Right lobe of liver (tissue), 6 donors: Measurements from ENCODE around the gene TSPAN12. TPM values are rescaled to one million over a fixed set of nuclear protein-coding genes. Genes with fewer than 3 reads are reported as not detected.

Source experiments
- ATAC-seq, 4 donors: fragments of 200-7000 bp; cut with Tn5 transposase; one replicate each; pipeline ENCODE4 v1.9.1; 2020; ENCODE audit warnings: mild to moderate bottlenecking in 4 of 4, moderate library complexity in 4 of 4
- DNase-seq, 3 donors: peaks; one replicate each; pipeline ENCODE4 v3.0.0-alpha.2; 2020
- H3K27ac ChIP-seq, 3 donors: fragments of 200-600 bp; one replicate each; pipeline ENCODE4 v1.8.0; 2022
- H3K27me3 ChIP-seq, 2 donors: fragments of 200-600 bp; one replicate each; pipeline ENCODE4 v1.8.0; 2022
- H3K36me3 ChIP-seq, 4 donors: fragments of 200-600 bp; sonication (generic) in 1 of 4; one replicate each; pipeline versions ENCODE4 v1.5.1 to v1.8.0; 2017 to 2022; ENCODE audit warnings: control low read depth in 1 of 4
- H3K4me1 ChIP-seq, 4 donors: fragments of 200-600 bp; sonication (generic) in 1 of 4; one replicate each; pipeline versions ENCODE4 v1.5.1 to v1.8.0; 2017 to 2022; ENCODE audit warnings: control low read depth in 1 of 4
- H3K4me3 ChIP-seq, 3 donors: fragments of 200-600 bp; one replicate each; pipeline ENCODE4 v1.8.0; 2022
- H3K9me3 ChIP-seq, 4 donors: fragments of 200-600 bp; sonication (generic) in 1 of 4; one replicate each; pipeline versions ENCODE4 v1.5.1 to v1.8.0; 2017 to 2022; ENCODE audit warnings: control low read depth in 1 of 4
- POLR2A ChIP-seq: fragments of 450-650 bp; IDR thresholded peaks from one replicate; pipeline ENCODE4 v1.6.1; 2017; ENCODE audit warnings: antibody characterized with exemption, mild to moderate bottlenecking
- WGBS: methylation state at CpG from one replicate; pipeline ENCODE4 v1.1.6; 2018; ENCODE audit warnings: low coverage, low lambda C conversion rate; ENCODE audit not compliant: insufficient coverage; ENCODE audit errors: missing lambda C conversion rate; 5-methylcytosine and 5-hydroxymethylcytosine counted together
- intact Hi-C, 2 donors: fragments of 100-400 bp; cut with DNase I; formaldehyde crosslinking; loops; one replicate each; pipeline versions ENCODE4 v1.11.2 to v1.14.1; 2022
- total RNA-seq, 6 experiments: library from RNA; depleted of rRNA in 2 of 6; stranded (reverse); fragments of >200 nt in 2 of 6; fragmentation: NEBNext Ultra II Directional in 3 of 6; extraction: Animal tissue kit (Norgen Biotek cat#: 25700) in 3 of 6; gene quantifications; one replicate each; pipeline versions ENCODE4 v1.1.0 to v1.2.4, GENCODE V29; 2016 to 2023
- TF ChIP-seq, protein P1 (sequence below), 4 donors: fragments of 200-600 bp in 3 of 4; fragments of 450-650 bp in 1 of 4; IDR thresholded peaks; one replicate each; pipeline versions ENCODE4 v1.5.1 to v1.8.0; 2016 to 2022; ENCODE audit warnings: antibody characterized with exemption in 4 of 4, mild to moderate bottlenecking in 2 of 4
- donor health status: DM: no; HTN: yes; CAD: no.
- donor health status: DM: no; HTN: no; CAD: no.
- donor health status: DM: no; HTN: no; CAD: no.
- donor health status: DM: no; HTN: yes; CAD: no.
- donor health status: DM: no; HTN: yes; CAD: no.

Gene TSPAN12
- total RNA-seq, 6 experiments from 2014 or later = 10.7 to 14.4 (median 12.6) TPM

DNA sequence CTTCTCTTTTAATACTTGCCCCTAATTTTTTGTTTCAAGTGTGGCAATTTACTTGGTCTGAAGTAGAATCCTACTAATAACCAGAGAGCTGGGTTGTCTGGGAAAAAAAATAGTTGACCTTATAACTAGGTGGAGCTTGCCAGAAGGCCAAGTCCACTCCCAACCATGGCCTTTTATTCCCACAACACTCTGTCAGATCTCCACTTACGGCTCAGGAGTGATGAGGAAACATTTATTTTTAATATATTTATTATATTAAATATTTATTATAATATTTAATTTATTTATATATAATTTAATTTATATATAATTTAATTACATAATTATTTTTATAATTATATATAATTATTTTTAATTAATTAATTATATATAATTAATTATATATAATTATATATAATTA lies 58.8 kb downstream of the TSPAN12 start:
- H3K4me1 ChIP-seq = no peaks in the 10 kb centered on the region
- TF ChIP-seq, protein P1, sequence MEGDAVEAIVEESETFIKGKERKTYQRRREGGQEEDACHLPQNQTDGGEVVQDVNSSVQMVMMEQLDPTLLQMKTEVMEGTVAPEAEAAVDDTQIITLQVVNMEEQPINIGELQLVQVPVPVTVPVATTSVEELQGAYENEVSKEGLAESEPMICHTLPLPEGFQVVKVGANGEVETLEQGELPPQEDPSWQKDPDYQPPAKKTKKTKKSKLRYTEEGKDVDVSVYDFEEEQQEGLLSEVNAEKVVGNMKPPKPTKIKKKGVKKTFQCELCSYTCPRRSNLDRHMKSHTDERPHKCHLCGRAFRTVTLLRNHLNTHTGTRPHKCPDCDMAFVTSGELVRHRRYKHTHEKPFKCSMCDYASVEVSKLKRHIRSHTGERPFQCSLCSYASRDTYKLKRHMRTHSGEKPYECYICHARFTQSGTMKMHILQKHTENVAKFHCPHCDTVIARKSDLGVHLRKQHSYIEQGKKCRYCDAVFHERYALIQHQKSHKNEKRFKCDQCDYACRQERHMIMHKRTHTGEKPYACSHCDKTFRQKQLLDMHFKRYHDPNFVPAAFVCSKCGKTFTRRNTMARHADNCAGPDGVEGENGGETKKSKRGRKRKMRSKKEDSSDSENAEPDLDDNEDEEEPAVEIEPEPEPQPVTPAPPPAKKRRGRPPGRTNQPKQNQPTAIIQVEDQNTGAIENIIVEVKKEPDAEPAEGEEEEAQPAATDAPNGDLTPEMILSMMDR (IDR thresholded peaks at IDR 0.05) = no peak
- no peak for TF ChIP-seq POLR2A
- no peaks in the 10 kb centered on the region for H3K36me3 ChIP-seq
- H3K27ac ChIP-seq = no peak overlapping the region
- H3K9me3 ChIP-seq = no peaks in the 10 kb centered on the region
- H3K4me3 ChIP-seq = no peak overlapping the region
- no peak for DNase-seq
- H3K27me3 ChIP-seq = no peaks in the 10 kb centered on the region
- intact Hi-C loops = no loop called here
- 93% methylated on average over 1 of the region's 1 CpG for WGBS
- no peak for ATAC-seq

DNA sequence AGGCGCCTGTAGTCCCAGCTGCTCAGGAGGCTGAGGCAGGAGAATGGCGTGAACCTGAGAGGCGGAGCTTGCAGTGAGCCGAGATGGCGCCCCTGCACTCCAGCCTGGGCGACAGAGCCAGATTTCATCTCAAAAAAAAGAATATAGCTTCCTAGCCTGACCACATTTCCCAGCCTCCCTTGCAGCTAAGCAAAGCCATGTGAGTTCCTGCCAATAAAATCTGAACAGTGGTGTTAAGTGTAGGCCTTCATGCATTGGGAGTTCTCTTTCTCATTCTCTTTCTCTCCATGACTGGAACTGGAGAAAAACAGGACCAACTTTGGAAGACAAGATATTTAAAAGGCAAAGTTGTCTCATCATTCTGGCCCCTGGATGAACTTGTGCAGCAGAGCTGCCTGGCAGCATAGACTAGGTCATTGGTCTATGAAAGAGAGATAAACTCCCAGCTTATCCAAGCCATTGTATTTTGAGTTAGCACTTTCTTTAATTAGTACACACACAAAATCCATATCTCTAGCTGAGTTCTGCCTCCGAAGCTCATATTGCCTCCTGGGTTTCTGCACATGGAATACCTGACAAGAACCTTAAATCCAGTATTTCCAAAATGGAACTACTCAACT lies 60.8 kb downstream of the TSPAN12 start:
- 80% methylated on average over 3 of the region's 7 CpGs for WGBS
- no peak overlapping the region for H3K4me3 ChIP-seq
- no peaks in the 10 kb centered on the region for H3K9me3 ChIP-seq
- H3K4me1 ChIP-seq = no peaks in the 10 kb centered on the region
- ATAC-seq (no peak), DNase-seq (no peak)
- H3K27ac ChIP-seq = no peak overlapping the region
- intact Hi-C loops = no loop called here
- TF ChIP-seq, protein P1 (IDR thresholded peaks at IDR 0.05) = no peak
- TF ChIP-seq POLR2A = no peak
- H3K36me3 ChIP-seq = no peaks in the 10 kb centered on the region
- H3K27me3 ChIP-seq = no peaks in the 10 kb centered on the region

DNA sequence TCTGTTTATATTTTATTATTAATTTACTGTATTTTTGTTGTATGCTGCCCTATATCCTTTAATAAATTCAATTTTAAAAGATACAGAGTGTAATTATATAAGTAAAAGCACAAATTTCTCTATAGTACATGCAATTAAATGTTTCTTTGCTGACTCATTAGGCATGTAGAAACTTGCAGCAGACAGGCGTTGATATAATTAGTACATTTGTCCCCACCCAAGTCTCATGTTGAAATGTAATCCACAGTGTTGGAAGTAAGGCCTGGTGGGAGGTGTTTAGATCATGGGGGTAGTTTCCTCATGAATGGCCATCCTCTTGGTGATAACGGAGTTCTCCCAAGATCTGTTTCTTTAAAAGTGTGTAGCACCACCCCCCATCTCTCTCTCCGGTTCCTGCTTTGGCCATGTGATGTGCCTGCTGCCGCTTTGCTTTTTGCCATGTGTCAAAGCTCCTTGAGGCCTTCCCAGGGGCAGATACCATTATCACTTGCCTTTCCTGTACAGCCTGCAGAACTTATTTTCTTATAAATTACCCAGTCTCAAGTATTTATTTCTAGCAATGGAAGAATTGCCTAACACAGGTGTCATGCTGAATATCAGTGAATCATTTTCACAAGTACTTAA lies 63.7 kb downstream of the TSPAN12 start:
- no peak overlapping the region for H3K27ac ChIP-seq
- H3K9me3 ChIP-seq = no peaks in the 10 kb centered on the region
- no peaks in the 10 kb centered on the region for H3K36me3 ChIP-seq
- ATAC-seq (no peak), DNase-seq (no peak)
- intact Hi-C loops = no loop called here
- H3K4me1 ChIP-seq = no peaks in the 10 kb centered on the region
- WGBS = 72% methylated on average over 4 of the region's 4 CpGs
- H3K4me3 ChIP-seq = no peak overlapping the region
- H3K27me3 ChIP-seq = no peaks in the 10 kb centered on the region
- no peak for TF ChIP-seq POLR2A
- TF ChIP-seq, protein P1 (IDR thresholded peaks at IDR 0.05) = no peak

DNA sequence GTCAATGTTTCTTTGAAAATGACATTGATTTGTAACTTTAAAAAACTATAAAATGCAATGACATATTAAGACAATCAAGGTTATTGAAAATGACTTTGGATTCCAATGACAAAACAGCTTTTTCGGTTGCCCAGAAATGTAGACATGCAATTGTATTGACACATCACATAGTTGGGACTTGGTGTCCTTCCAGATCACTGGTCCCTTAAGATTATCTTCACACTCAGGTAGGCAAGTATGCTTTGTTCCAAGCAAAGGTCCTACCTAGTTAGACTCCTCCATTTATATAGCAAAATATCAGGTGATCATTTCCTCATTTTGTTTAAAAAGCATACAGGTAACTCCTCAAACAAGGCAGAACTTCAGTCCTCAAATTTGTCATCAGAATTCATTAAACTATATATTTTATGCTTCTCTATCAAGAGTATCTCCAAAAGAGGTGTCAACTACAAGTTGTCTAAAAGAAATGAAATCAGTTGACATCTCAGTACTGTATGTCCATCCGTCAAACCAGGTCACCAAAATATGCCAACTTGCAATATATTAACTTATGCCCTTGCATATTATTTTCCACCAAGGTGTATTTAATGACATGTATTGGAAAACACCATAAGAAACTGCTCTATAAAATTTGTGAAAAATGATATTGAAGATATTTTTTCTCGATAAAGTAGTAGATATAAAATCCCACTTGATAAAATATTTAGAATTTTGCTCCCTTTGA lies 64.6 kb downstream of the TSPAN12 start:
- no peaks in the 10 kb centered on the region for H3K4me1 ChIP-seq
- H3K4me3 ChIP-seq = no peak overlapping the region
- no peaks in the 10 kb centered on the region for H3K27me3 ChIP-seq
- H3K9me3 ChIP-seq = no peaks in the 10 kb centered on the region
- H3K27ac ChIP-seq = no peak overlapping the region
- intact Hi-C loops = no loop called here
- DNase-seq (no peak), ATAC-seq (peak in 1 of 4 donors; percentile 26)
- H3K36me3 ChIP-seq = no peaks in the 10 kb centered on the region
- WGBS = 68% methylated on average over 3 of the region's 3 CpGs
- TF ChIP-seq, protein P1 (IDR thresholded peaks at IDR 0.05) = no peak
